PC-3 (cell line): ENCODE data around the gene DLG2. TPM values are rescaled to one million over a fixed set of nuclear protein-coding genes. Genes with fewer than 3 reads are reported as not detected.

ENCODE experiments used
- ATAC-seq: fragments of 200-7000 bp; cut with Tn5 transposase; 2 replicates; pipeline ENCODE4 v1.9.1; 2020; ENCODE audit warnings: mild to moderate bottlenecking, moderate library complexity
- BruUV-seq: library from RNA; stranded (reverse); fragments of 400-500 nt; replicated peaks from 2 replicates; lab custom pipeline; 2021; lab: Mats Ljungman, UMichigan
- CTCF ChIA-PET: fragments of 300-600 bp; sonication (Branson Sonifier 250); formaldehyde crosslinking; loops from one replicate; lab custom pipeline; 2022; ENCODE audit warnings: antibody characterized with exemption; lab: Charles Lee
- POLR2A ChIA-PET: fragments of 300-600 bp; sonication (Branson Sonifier 250); formaldehyde crosslinking; loops from one replicate; lab custom pipeline; 2022; ENCODE audit warnings: antibody characterized with exemption; ENCODE audit not compliant: unreplicated experiment; lab: Charles Lee
- DNase-seq: peaks from one replicate; pipeline ENCODE4 v3.0.0-alpha.2; 2015
- H2AFZ ChIP-seq: fragments of 300-600 bp; sonication (generic); 2 replicates; pipeline ENCODE4 v1.6.0; 2016; ENCODE audit warnings: antibody characterized with exemption, low read length
- H3F3A ChIP-seq: fragments of 300-600 bp; sonication (generic); one replicate; pipeline ENCODE4 v1.6.0; 2017; ENCODE audit warnings: antibody characterized with exemption, low read length, control low read depth, mild to moderate bottlenecking; ENCODE audit not compliant: unreplicated experiment
- H3K27ac ChIP-seq: fragments of 300-600 bp; sonication (generic); 2 replicates; pipeline ENCODE4 v1.5.1; 2016; ENCODE audit warnings: mild to moderate bottlenecking, low read length
- H3K27me3 ChIP-seq: fragments of 300-600 bp; sonication (generic); 2 replicates; pipeline ENCODE4 v1.6.1; 2016; ENCODE audit warnings: low read length, mixed read lengths
- H3K36me3 ChIP-seq: fragments of 300-600 bp; sonication (generic); 2 replicates; pipeline ENCODE4 v1.6.1; 2016; ENCODE audit warnings: low read depth, mixed run types, low read length, mixed read lengths
- H3K4me1 ChIP-seq: fragments of 300-600 bp; sonication (generic); 2 replicates; pipeline ENCODE4 v1.5.1; 2016; ENCODE audit warnings: low read length; ENCODE audit not compliant: insufficient read depth
- H3K4me2 ChIP-seq: fragments of 300-600 bp; sonication (generic); 2 replicates; pipeline ENCODE4 v1.6.0; 2016; ENCODE audit warnings: low read length
- H3K4me3 ChIP-seq: fragments of 300-600 bp; sonication (generic); 2 replicates; pipeline ENCODE4 v1.5.1; 2016; ENCODE audit warnings: mild to moderate bottlenecking, low read length, mixed read lengths
- H3K79me2 ChIP-seq: fragments of 300-600 bp; sonication (generic); 2 replicates; pipeline ENCODE4 v1.6.1; 2017; ENCODE audit warnings: low read length, mixed read lengths
- H3K9ac ChIP-seq: fragments of 300-600 bp; sonication (generic); 2 replicates; pipeline ENCODE4 v1.6.0; 2016; ENCODE audit warnings: mild to moderate bottlenecking, low read length
- H3K9me2 ChIP-seq: fragments of 300-600 bp; sonication (generic); replicated peaks from 2 replicates; pipeline ENCODE4 v1.6.1; 2016; ENCODE audit warnings: mixed run types, low read length, mixed read lengths
- H3K9me3 ChIP-seq: fragments of 300-600 bp; sonication (generic); 2 replicates; pipeline ENCODE4 v1.6.1; 2016; ENCODE audit warnings: low read length, mixed read lengths
- H4K20me1 ChIP-seq: fragments of 300-600 bp; sonication (generic); 2 replicates; pipeline ENCODE4 v1.6.1; 2016; ENCODE audit warnings: low read length, mixed read lengths
- EZH2 ChIP-seq: fragments of 300-600 bp; sonication (generic); IDR thresholded peaks from one replicate; pipeline ENCODE4 v1.6.1; 2017; ENCODE audit warnings: antibody characterized with exemption, mild to moderate bottlenecking, low read length; ENCODE audit not compliant: unreplicated experiment
- EZH2phosphoT487 ChIP-seq: fragments of 300-600 bp; sonication (generic); IDR thresholded peaks from 2 replicates; pipeline ENCODE4 v1.6.1; 2018; ENCODE audit warnings: mild to moderate bottlenecking, antibody characterized with exemption, low read length, borderline replicate concordance
- intact Hi-C: fragments of 100-400 bp; cut with micrococcal nuclease; formaldehyde crosslinking; loops from 2 replicates; pipeline ENCODE4 v1.9.0; 2023
- total RNA-seq: library from RNA; depleted of rRNA; stranded (reverse); fragments of >200 nt; gene quantifications from 2 replicates; pipeline ENCODE4 v1.2.3, GENCODE V29; 2014
- TF ChIP-seq, protein P1 (sequence below): fragments of 300-600 bp; sonication (generic); conservative IDR thresholded peaks from 2 replicates; pipeline ENCODE4 v1.5.1; 2017; ENCODE audit warnings: antibody characterized with exemption, low read depth, mild to moderate bottlenecking, low read length

Gene DLG2
- total RNA-seq, 1 experiment from 2014 or later = 0.58 TPM

DNA sequence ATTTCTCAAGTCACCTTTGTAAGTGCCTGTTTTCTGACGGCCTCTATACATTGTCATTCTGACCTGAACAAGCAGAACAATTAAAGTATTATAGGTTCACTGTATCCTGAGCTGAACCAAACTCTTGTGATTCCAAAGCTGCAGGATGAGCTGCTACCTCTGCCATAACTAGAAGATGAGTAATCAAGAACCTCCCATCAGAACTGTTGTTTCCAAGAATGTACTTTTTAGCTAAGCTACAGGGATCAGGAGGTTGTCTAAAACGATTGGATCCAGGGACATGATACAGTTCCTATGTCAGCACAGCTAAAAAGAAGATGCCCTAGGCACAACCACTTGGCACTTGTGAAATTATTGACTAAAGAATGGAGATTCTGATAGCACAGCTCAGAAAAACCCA lies 2052.6 kb downstream of the DLG2 start:
- POLR2A ChIA-PET = no interaction called here
- intact Hi-C loops = no loop called here
- H3K9me3 ChIP-seq = no peaks in the 10 kb centered on the region
- no peak overlapping the region for H3K9ac ChIP-seq
- CTCF ChIA-PET = no interaction called here
- TF ChIP-seq EZH2phosphoT487 = no peak
- TF ChIP-seq EZH2 = no peak
- TF ChIP-seq, protein P1, sequence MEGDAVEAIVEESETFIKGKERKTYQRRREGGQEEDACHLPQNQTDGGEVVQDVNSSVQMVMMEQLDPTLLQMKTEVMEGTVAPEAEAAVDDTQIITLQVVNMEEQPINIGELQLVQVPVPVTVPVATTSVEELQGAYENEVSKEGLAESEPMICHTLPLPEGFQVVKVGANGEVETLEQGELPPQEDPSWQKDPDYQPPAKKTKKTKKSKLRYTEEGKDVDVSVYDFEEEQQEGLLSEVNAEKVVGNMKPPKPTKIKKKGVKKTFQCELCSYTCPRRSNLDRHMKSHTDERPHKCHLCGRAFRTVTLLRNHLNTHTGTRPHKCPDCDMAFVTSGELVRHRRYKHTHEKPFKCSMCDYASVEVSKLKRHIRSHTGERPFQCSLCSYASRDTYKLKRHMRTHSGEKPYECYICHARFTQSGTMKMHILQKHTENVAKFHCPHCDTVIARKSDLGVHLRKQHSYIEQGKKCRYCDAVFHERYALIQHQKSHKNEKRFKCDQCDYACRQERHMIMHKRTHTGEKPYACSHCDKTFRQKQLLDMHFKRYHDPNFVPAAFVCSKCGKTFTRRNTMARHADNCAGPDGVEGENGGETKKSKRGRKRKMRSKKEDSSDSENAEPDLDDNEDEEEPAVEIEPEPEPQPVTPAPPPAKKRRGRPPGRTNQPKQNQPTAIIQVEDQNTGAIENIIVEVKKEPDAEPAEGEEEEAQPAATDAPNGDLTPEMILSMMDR = no peak
- no peaks in the 10 kb centered on the region for H3K4me1 ChIP-seq
- no peaks in the 10 kb centered on the region for H3K36me3 ChIP-seq
- H3K27ac ChIP-seq = no peak overlapping the region
- H3K4me3 ChIP-seq = no peak overlapping the region
- DNase-seq (no peak), ATAC-seq (no peak)
- no peaks in the 10 kb centered on the region for H3F3A ChIP-seq
- no peak overlapping the region for H2AFZ ChIP-seq
- no TSS peak for BruUV-seq
- no peaks in the 10 kb centered on the region for H4K20me1 ChIP-seq
- H3K9me2 ChIP-seq = no peaks in the 10 kb centered on the region
- H3K27me3 ChIP-seq = no peaks in the 10 kb centered on the region
- no peaks in the 10 kb centered on the region for H3K79me2 ChIP-seq
- no peak overlapping the region for H3K4me2 ChIP-seq

GRCh38 chr11:83572581-83573496 lies 2054.3 kb downstream of the DLG2 start:
- CTCF ChIA-PET = no interaction called here
- Histone ChIP-seq H3K4me3 (no peak overlapping the region), H3K9ac (no peak overlapping the region), H3K27ac (no peak overlapping the region), H3K4me2 (no peak overlapping the region), H4K20me1 (no peaks in the 10 kb centered on the region), H3K9me2 (no peaks in the 10 kb centered on the region), H3K4me1 (no peaks in the 10 kb centered on the region), H3F3A (no peaks in the 10 kb centered on the region), H3K36me3 (no peaks in the 10 kb centered on the region), H3K9me3 (no peaks in the 10 kb centered on the region), H3K79me2 (no peaks in the 10 kb centered on the region), H2AFZ (no peak overlapping the region), H3K27me3 (no peaks in the 10 kb centered on the region)
- TF ChIP-seq EZH2phosphoT487 = no peak
- TF ChIP-seq, protein P1 = no peak
- no peak for TF ChIP-seq EZH2
- DNase-seq (peak; percentile 52), ATAC-seq (no peak)
- POLR2A ChIA-PET = no interaction called here
- intact Hi-C loops = no loop called here
- BruUV-seq = no TSS peak

DNA sequence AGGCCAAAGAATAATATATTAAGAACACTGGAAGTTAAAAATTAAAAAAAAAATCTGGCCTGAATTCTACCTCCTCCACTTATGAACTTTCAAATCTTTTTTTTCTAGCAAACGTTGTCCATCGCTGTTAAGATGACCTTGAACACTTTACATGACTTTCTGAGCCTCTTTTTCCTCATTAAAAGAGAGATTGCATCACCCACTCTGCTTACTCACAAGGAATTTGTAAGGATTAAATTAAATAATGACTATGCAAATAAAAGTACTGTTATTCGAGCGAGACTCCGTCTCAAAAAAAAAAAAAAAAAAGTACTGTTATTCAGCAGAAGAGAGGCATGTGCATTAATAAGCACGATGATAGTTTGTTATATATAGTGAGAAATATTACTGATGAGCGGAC lies 2055.8 kb downstream of the DLG2 start:
- H3K4me3 ChIP-seq = no peak overlapping the region
- H3K9me3 ChIP-seq = no peaks in the 10 kb centered on the region
- no peaks in the 10 kb centered on the region for H3F3A ChIP-seq
- ATAC-seq = no peak
- POLR2A ChIA-PET = no interaction called here
- no peak overlapping the region for H3K27ac ChIP-seq
- DNase-seq = no peak
- no peaks in the 10 kb centered on the region for H3K36me3 ChIP-seq
- CTCF ChIA-PET = no interaction called here
- H2AFZ ChIP-seq = no peak overlapping the region
- no peaks in the 10 kb centered on the region for H3K4me1 ChIP-seq
- H3K4me2 ChIP-seq = no peak overlapping the region
- no peaks in the 10 kb centered on the region for H3K9me2 ChIP-seq
- no peaks in the 10 kb centered on the region for H3K27me3 ChIP-seq
- H3K9ac ChIP-seq = no peak overlapping the region
- no peaks in the 10 kb centered on the region for H3K79me2 ChIP-seq
- no peaks in the 10 kb centered on the region for H4K20me1 ChIP-seq
- TF ChIP-seq, protein P1 = no peak
- no peak for TF ChIP-seq EZH2
- intact Hi-C loops = no loop called here
- BruUV-seq = no TSS peak
